Endothelial cell (in vitro differentiated cells): ENCODE results near the gene PPIL6. TPM values are rescaled to one million over a fixed set of nuclear protein-coding genes. Genes with fewer than 3 reads are reported as not detected.

ENCODE experiments used
- DNase-seq: peaks from one replicate; pipeline ENCODE4 v3.0.0; 2021; ENCODE audit warnings: low spot score
- H3K27ac Mint-ChIP-seq: one replicate; pipeline ENCODE4 v1.8.0; 2021; ENCODE audit warnings: mixed read lengths, inconsistent platforms; ENCODE audit not compliant: unreplicated experiment
- H3K27me3 Mint-ChIP-seq: one replicate; pipeline ENCODE4 v1.8.0; 2021; ENCODE audit warnings: mild to moderate bottlenecking, moderate library complexity, mixed read lengths, inconsistent platforms; ENCODE audit not compliant: unreplicated experiment
- H3K36me3 Mint-ChIP-seq: one replicate; pipeline ENCODE4 v1.8.0; 2021; ENCODE audit warnings: mild to moderate bottlenecking, low read depth, mixed read lengths, inconsistent platforms; ENCODE audit not compliant: unreplicated experiment
- H3K4me1 Mint-ChIP-seq: one replicate; pipeline ENCODE4 v1.8.0; 2021; ENCODE audit warnings: mild to moderate bottlenecking, mixed read lengths, inconsistent platforms; ENCODE audit not compliant: unreplicated experiment
- H3K4me3 Mint-ChIP-seq: one replicate; pipeline ENCODE4 v1.8.0; 2021; ENCODE audit warnings: mild to moderate bottlenecking, mixed read lengths, inconsistent platforms; ENCODE audit not compliant: unreplicated experiment
- H3K9me3 Mint-ChIP-seq: one replicate; pipeline ENCODE4 v1.8.0; 2021; ENCODE audit warnings: mixed read lengths, inconsistent platforms; ENCODE audit not compliant: unreplicated experiment
- total RNA-seq: library from RNA; stranded (reverse); fragmentation: NEBNext Ultra II Directional; extraction: Animal tissue kit (Norgen Biotek cat#: 25700); gene quantifications from one replicate; pipeline ENCODE4 v1.2.1, GENCODE V29; 2021; ENCODE audit not compliant: unreplicated experiment
- TF ChIP-seq, protein P1 (sequence below): fragments of 200-600 bp; sonication (generic); IDR thresholded peaks from one replicate; pipeline ENCODE4 v1.5.0; 2021; ENCODE audit warnings: antibody characterized with exemption; ENCODE audit not compliant: unreplicated experiment

Gene PPIL6
- total RNA-seq, 1 donor from 2014 or later = 0.95 TPM

DNA sequence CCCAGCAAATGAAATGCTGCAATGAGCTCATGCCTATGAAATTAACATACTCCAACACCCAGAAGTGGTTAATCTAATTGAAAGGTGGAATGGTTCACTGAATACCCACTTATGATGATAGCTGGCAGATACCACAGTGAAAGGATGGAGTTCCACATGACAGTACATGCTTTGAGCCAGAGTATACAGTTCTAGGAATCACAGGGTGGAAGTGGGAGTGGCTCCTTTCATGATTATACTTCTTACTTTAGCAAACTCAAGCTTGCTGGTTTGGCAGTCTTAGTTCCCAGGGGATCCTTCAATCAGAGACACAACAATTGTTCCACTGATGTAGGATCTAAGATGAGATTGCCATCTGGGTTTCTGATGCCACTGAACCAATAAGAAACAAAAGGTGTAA is 79.6 kb downstream of the PPIL6 start:
- Mint-ChIP-seq H3K4me1 (no peaks in the 10 kb centered on the region), H3K4me3 (peak overlapping the region; percentile 38), H3K36me3 (peaks cover 75% of the 10 kb centered on the region), H3K27ac (no peak overlapping the region), H3K27me3 (no peaks in the 10 kb centered on the region), H3K9me3 (no peaks in the 10 kb centered on the region)
- TF ChIP-seq, protein P1, sequence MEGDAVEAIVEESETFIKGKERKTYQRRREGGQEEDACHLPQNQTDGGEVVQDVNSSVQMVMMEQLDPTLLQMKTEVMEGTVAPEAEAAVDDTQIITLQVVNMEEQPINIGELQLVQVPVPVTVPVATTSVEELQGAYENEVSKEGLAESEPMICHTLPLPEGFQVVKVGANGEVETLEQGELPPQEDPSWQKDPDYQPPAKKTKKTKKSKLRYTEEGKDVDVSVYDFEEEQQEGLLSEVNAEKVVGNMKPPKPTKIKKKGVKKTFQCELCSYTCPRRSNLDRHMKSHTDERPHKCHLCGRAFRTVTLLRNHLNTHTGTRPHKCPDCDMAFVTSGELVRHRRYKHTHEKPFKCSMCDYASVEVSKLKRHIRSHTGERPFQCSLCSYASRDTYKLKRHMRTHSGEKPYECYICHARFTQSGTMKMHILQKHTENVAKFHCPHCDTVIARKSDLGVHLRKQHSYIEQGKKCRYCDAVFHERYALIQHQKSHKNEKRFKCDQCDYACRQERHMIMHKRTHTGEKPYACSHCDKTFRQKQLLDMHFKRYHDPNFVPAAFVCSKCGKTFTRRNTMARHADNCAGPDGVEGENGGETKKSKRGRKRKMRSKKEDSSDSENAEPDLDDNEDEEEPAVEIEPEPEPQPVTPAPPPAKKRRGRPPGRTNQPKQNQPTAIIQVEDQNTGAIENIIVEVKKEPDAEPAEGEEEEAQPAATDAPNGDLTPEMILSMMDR = no peak
- DNase-seq = no peak

DNA sequence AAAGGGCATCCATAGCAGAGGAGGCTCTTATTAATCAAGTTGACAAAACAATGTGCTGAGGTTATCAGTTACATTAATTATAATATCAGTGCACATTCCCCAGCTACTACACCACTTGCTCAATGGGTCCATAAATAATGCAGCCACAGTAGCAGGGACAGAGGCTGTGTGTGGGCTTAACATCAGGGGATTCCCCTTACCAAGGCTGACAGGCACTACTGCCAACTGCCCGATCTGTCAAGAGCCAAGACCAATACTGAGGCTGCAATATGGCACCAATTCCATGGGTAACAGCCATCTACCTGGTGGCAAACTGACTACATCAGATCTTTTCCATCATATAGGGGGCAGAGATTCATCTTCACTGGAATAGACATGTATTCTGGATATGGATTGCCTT is 80.1 kb downstream of the PPIL6 start:
- Mint-ChIP-seq H3K4me1 (no peaks in the 10 kb centered on the region), H3K27me3 (no peaks in the 10 kb centered on the region), H3K27ac (no peak overlapping the region), H3K4me3 (peak overlapping the region; percentile 38), H3K36me3 (peaks cover 75% of the 10 kb centered on the region), H3K9me3 (no peaks in the 10 kb centered on the region)
- DNase-seq = no peak
- TF ChIP-seq, protein P1 = no peak

DNA sequence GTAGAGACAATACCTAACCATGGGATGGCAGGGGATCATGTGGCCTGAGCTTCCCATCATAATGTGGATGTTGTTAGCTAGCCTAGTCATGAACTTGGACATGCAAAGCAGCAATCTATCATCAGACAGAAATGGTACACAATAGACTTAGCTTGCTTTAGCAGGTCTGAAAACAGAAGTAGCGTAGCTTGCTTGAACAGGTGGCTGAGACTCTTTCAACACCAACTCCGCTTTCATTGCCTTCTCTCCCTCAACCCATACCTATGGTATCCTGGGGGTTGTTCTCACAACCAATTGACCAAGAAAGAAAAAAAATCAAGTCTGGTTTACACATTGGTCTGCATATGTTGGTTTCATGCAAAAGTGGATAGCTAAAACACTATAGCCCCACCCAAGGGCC is 81.2 kb downstream of the PPIL6 start:
- Mint-ChIP-seq H3K36me3 (peaks cover 70% of the 10 kb centered on the region), H3K4me1 (no peaks in the 10 kb centered on the region), H3K27me3 (no peaks in the 10 kb centered on the region), H3K27ac (no peak overlapping the region), H3K4me3 (no peak overlapping the region), H3K9me3 (no peaks in the 10 kb centered on the region)
- TF ChIP-seq, protein P1 = no peak
- no peak for DNase-seq

DNA sequence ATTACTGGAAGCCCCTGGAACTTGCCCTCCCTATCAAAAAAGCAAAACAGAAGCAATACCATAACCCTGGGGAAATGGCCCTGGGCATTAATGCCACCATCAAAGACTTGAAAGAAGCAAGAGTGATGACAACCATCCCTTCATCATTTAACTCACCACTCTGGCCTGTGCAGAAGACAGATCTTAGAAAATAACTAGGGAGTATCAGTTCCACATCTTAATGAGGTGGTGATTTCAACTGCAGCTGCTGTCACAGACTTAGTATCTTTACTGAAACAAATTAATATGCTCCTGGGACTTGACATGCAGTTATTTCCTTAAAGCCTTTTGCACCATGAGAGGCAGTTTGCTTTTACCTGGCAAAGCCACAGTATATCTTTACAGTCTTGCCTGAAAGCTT is 82.2 kb downstream of the PPIL6 start:
- TF ChIP-seq, protein P1 = no peak
- no peaks in the 10 kb centered on the region for H3K27me3 Mint-ChIP-seq
- DNase-seq = no peak
- H3K4me1 Mint-ChIP-seq = no peaks in the 10 kb centered on the region
- no peak overlapping the region for H3K27ac Mint-ChIP-seq
- no peaks in the 10 kb centered on the region for H3K9me3 Mint-ChIP-seq
- H3K4me3 Mint-ChIP-seq = peak overlapping the region; percentile 39
- peaks cover 65% of the 10 kb centered on the region for H3K36me3 Mint-ChIP-seq

DNA sequence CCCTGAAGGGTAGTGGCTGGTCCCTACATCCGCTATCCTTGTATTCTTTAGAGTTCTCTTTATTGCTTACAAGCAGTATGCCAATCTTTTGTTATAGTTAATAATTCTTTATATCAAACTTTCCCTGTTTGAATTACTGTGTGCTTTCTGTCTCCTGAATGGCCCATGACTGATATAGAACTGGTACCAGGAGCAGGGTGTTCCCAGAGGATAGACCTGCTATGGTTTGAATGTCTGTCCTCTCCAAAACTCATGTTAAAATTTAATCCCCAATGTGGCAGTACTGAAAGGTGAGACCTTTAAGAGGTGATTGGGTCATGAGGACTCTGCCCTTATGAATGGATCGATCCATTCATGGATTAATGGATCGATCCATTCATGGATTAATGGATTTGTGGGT is 84.2 kb downstream of the PPIL6 start:
- Mint-ChIP-seq H3K36me3 (peaks cover 68% of the 10 kb centered on the region), H3K27me3 (no peaks in the 10 kb centered on the region)
- TF ChIP-seq, protein P1 = no peak

More for the DNA sequence above, 84.2 kb downstream of the PPIL6 start:
- peaks cover 12% of the 10 kb centered on the region for H3K4me1 Mint-ChIP-seq
- H3K4me3 Mint-ChIP-seq = no peak overlapping the region
- no peak overlapping the region for H3K27ac Mint-ChIP-seq
- H3K9me3 Mint-ChIP-seq = no peaks in the 10 kb centered on the region
- DNase-seq = no peak
